NCI-H2196 (cell line): ENCODE measurements around the gene TTLL9.
"Not testable (repeated sequence)": the region's sequence is repeated elsewhere in the genome, so short reads cannot be mapped to it uniquely, and the experiment has no call there.

ENCODE experiments used
- DNase-seq: peaks from one replicate; lab custom pipeline; 2025; ENCODE audit not compliant: unreplicated experiment; lab: John Stamatoyannopoulos, UW

Gene TTLL9, protein sequence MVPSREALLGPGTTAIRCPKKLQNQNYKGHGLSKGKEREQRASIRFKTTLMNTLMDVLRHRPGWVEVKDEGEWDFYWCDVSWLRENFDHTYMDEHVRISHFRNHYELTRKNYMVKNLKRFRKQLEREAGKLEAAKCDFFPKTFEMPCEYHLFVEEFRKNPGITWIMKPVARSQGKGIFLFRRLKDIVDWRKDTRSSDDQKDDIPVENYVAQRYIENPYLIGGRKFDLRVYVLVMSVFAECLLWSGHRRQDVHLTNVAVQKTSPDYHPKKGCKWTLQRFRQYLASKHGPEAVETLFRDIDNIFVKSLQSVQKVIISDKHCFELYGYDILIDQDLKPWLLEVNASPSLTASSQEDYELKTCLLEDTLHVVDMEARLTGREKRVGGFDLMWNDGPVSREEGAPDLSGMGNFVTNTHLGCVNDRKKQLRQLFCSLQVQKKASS

GRCh38 chr20:31869942-31870725 is at the start of gene TTLL9, which contains the start of gene DUSP15:
TSS of gene TTLL9 (plus strand) at chr20:31870634. CDS start at chr20:31871127, 493 bp downstream.
TSS of gene DUSP15 (minus strand) at chr20:31870527. CDS start at chr20:31870337, 190 bp downstream.
- DNase-seq: peak; percentile 39

DNA sequence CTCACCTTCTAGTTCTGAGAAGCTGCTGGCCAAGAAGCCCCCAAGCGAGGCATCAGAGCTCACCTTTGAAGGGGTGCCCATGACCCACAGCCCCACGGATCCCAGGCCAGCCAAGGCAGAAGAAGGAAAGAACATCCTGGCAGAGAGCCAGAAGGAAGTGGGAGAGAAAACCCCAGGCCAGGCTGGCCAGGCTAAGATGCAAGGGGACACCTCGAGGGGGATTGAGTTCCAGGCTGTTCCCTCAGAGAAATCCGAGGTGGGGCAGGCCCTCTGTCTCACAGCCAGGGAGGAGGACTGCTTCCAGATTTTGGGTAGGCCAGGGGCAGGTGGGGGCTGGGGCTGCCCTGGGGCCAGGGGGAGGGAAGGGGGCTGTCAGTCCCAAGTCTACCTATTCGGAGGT is 49.0 kb upstream of the TTLL9 start:
- DNase-seq: no peak

DNA sequence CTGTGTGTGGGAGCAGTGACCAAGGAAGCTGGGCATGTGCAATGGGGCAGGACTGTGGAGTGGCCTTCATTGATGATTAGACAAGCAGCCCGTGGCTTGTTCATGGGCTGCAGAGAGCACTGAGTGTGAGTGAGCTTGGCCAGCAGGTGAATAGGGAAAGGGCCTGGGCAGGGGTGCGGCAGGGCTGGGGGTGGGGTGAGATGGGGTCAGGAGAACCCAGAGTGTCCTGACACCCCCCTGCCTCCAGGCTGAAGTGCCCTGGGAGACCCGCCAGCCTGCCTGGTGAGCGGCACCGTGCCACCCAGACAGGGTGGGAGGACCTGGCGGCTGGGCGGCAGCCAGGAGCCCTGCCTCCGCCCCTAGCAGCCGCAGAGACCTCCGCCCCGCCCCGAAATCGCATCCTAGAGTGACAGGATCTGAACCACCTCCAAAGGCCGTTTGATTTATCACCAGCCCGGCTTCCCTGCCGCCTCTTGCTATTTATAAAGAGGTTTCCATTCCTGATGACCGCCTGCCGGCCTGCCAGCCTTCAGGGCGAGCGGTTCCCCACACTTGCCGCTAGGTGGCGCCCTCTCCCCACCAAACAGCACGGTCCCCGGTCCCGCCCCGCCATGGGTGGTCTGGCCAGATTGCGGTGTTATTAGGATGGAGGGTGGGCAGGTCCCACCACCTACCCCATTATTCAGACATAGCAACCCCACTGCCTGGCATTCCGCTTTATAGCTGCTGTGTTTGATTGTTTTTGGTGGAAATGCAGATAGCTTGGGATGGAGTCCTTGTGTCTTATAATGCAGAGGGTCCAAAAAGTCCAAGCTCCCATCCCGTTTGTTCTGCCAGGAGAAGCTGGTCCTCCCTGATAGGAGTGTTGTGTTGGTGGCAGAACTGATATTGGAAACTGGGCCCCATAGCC is 47.8 kb upstream of the TTLL9 start:
- peak; percentile 95 for DNase-seq

DNA sequence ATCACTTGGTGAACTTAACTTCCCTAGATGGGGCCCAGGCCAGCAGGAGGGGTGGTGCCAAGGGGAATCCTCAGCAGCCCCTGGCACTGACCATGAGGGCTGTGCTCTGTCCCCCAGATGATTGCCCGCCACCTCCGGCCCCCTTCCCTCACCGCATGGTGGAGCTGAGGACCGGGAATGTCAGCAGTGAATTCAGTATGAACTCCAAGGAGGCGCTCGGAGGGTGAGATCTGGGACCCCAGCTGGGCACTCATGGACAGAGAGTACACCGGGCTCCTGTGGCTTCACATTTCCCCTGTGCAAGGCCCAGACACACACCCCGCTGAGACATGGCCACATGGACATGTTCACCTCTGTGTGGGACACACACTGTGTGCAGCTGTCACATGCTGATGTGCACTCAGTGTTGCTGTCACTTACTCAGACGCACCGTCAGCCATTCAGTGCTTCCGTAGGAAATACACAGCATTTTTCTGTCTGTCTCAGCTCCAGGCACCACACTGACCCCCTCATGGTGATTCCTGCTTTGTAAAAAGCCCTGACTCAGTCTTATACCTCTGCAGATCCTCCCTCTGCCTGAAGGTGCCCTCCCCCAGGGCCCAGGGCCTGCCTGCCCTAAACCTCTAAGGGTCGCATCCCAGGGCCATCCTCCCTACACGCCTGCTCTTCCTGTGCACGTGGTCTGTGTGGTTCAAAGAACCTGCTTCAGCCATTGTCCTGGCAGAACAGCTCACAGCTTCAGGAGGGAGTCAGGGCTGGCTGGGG is 46.9 kb upstream of the TTLL9 start:
- DNase-seq: no peak

- DNase-seq: no peak
Observed at GRCh38 chr20:31824125-31824485, 46.3 kb upstream of the TTLL9 start.

- no peak for DNase-seq
Observed at GRCh38 chr20:31824554-31825313, 45.7 kb upstream of the TTLL9 start.

- no peak for DNase-seq
Observed at GRCh38 chr20:31826074-31826473, 44.4 kb upstream of the TTLL9 start.

- DNase-seq: no peak
Observed at GRCh38 chr20:31827059-31827458, 43.4 kb upstream of the TTLL9 start.

- not testable (repeated sequence) for DNase-seq
Observed at GRCh38 chr20:31828016-31828415, 42.4 kb upstream of the TTLL9 start.

DNA sequence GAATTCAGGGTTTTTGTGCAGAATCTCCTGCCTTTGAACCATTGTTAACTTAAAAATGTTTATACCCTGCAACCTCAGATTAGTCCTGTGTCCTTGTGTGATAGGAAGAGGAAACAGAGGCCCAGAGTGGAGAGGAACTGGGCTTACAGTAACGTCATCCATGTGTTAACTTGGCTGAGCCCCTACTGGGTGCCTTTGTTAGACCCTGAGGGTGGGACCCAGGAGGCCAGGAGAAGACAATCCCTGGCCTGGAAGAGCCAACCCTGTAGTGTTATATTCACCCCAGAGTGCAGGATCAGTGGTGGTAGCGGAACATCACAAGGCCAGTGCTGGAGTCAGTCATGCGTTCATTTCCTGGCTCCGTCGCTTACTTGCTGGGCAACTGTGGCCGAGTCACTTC is 40.7 kb upstream of the TTLL9 start:
- DNase-seq: no peak

- DNase-seq: no peak
Observed at GRCh38 chr20:31830406-31830981, 39.9 kb upstream of the TTLL9 start.

DNA sequence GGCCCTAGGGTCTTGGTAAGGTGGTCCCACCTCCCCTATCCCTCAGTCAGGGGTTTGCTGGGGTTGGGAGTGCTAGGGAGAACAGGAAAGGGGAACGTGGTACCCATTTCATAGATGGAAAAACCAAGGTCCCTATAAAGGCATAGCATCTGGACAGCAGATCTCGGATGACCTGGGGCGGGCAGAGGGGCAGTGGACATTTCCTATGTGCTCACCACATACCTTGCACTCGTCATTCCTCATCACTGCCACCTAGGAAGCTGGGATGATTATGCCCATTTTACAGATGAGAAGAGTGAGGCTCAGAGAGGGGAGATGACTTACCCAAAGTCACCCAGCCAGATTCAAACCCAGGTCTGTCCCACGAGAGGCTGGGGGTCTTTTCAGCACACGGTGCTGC is 39.2 kb upstream of the TTLL9 start:
- no peak for DNase-seq

- DNase-seq: no peak
Observed at GRCh38 chr20:31831771-31832306, 38.6 kb upstream of the TTLL9 start.

GRCh38 chr20:31833130-31833930 is 37.1 kb upstream of the TTLL9 start:
- peak; percentile 68 for DNase-seq

GRCh38 chr20:31833931-31834521 is 36.4 kb upstream of the TTLL9 start:
- DNase-seq: no peak

DNA sequence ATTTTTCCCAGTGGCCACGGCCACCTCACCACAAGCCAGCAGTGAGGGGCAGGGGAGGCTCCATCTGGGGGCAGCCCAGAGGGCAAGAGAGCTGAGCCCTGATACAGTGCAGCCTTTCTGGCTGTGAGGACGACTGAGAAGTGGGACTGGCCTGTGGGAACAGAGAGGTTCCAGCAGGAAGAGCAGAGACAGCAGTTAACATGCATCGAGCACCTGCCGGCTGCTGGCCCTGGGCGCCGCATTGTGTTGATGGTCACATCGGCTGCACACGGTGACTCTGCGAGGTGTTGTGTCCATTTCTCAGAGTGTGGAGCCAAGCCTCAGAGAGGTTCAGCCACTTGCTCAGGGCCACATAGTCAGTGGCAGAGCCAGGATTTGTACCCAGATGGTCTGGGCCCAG is 34.9 kb upstream of the TTLL9 start:
- no peak for DNase-seq

GRCh38 chr20:31835977-31836852 is 34.2 kb upstream of the TTLL9 start:
- peak; percentile 91 for DNase-seq
